ENCODE measurements around the gene NUCB1.
"Not testable (repeated sequence)": the region's sequence is repeated elsewhere in the genome, so short reads cannot be mapped to it uniquely, and the experiment has no call there.

The NUCB1 gene

GRCh38 chr19:48922548-48923490 is 22.7 kb downstream of the NUCB1 start:
- Histone ChIP-seq H3K36me3 (ENCODE audit: insufficient read depth, low read length) (peaks cover 8% of the 10 kb centered on the region; the same call in 1 of the 2 replicates), H3K27ac (no peak overlapping the region), H3K9ac (ENCODE audit: insufficient read length) (no peak overlapping the region), H3K9me3 (ENCODE audit: low read depth, low read length) (no peaks in the 10 kb centered on the region), H3K4me3 (no peak overlapping the region)
- no peak for DNase-seq (ENCODE audit: low read depth, low spot score)
- TF ChIP-seq FOXP2 (optimal IDR thresholded peaks at IDR 0.05; ENCODE audit: control extremely low read depth, extremely low read length, insufficient read depth) (no peak), POLR2AphosphoS5 (IDR thresholded peaks at IDR 0.05; ENCODE audit: borderline replicate concordance, low read depth, low read length) (no peak), EZH2 (IDR thresholded peaks at IDR 0.05) (no peak)

GRCh38 chr19:48925240-48925843 is 25.2 kb downstream of the NUCB1 start:
- Histone ChIP-seq H3K4me3 (no peak overlapping the region), H3K9ac (ENCODE audit: insufficient read length) (no peak overlapping the region), H3K27ac (no peak overlapping the region), H3K36me3 (ENCODE audit: insufficient read depth, low read length) (no peaks in the 10 kb centered on the region), H3K9me3 (ENCODE audit: low read depth, low read length) (no peaks in the 10 kb centered on the region)
- DNase-seq (ENCODE audit: low read depth, low spot score): no peak
- TF ChIP-seq FOXP2 (optimal IDR thresholded peaks at IDR 0.05; ENCODE audit: control extremely low read depth, extremely low read length, insufficient read depth) (no peak), EZH2 (IDR thresholded peaks at IDR 0.05) (no peak), POLR2AphosphoS5 (IDR thresholded peaks at IDR 0.05; ENCODE audit: borderline replicate concordance, low read depth, low read length) (no peak)

DNA sequence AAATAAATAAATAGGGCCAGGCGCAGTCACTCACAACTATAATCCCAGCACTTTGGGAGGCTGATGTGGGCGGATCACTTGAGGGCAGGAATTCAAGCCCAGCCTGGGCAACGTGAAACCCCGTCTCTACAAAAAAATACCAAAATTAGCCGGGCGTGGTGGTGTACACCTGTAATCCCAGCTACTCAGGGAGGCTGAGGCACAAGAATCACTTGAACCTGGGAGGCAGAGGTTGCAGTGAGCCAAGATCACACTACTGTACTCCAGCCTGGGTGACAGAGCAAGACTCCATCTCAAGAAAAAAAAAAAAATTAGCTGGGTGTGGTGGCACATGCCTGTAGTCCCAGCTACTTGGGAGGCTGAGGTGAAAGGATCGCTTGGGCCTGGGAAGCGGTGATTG is 25.8 kb downstream of the NUCB1 start:
- not testable (repeated sequence) for H3K9ac ChIP-seq (ENCODE audit: insufficient read length); H3K4me3 ChIP-seq; DNase-seq (ENCODE audit: low read depth, low spot score); H3K36me3 ChIP-seq (ENCODE audit: insufficient read depth, low read length); H3K9me3 ChIP-seq (ENCODE audit: low read depth, low read length); H3K27ac ChIP-seq

- Histone ChIP-seq H3K9ac (ENCODE audit: insufficient read length) (no peak overlapping the region), H3K27ac (no peak overlapping the region), H3K9me3 (ENCODE audit: low read depth, low read length) (no peaks in the 10 kb centered on the region), H3K36me3 (ENCODE audit: insufficient read depth, low read length) (no peaks in the 10 kb centered on the region), H3K4me3 (no peak overlapping the region)
- TF ChIP-seq EZH2 (IDR thresholded peaks at IDR 0.05) (no peak), POLR2AphosphoS5 (IDR thresholded peaks at IDR 0.05; ENCODE audit: borderline replicate concordance, low read depth, low read length) (no peak), FOXP2 (optimal IDR thresholded peaks at IDR 0.05; ENCODE audit: control extremely low read depth, extremely low read length, insufficient read depth) (no peak)
- no peak for DNase-seq (ENCODE audit: low read depth, low spot score)
Measured at GRCh38 chr19:48926909-48927308, 26.8 kb downstream of the NUCB1 start.

- H3K27ac ChIP-seq; DNase-seq (ENCODE audit: low read depth, low spot score); H3K9me3 ChIP-seq (ENCODE audit: low read depth, low read length); H3K9ac ChIP-seq (ENCODE audit: insufficient read length); H3K36me3 ChIP-seq (ENCODE audit: insufficient read depth, low read length); H3K4me3 ChIP-seq: not testable (repeated sequence)
Measured at GRCh38 chr19:48927692-48928091, 27.6 kb downstream of the NUCB1 start.

GRCh38 chr19:48928164-48929025 is 28.3 kb downstream of the NUCB1 start:
- H3K36me3 ChIP-seq (ENCODE audit: insufficient read depth, low read length): no peaks in the 10 kb centered on the region
- H3K4me3 ChIP-seq: no peak overlapping the region
- H3K9me3 ChIP-seq (ENCODE audit: low read depth, low read length): no peaks in the 10 kb centered on the region
- no peak for DNase-seq (ENCODE audit: low read depth, low spot score)
- no peak overlapping the region for H3K9ac ChIP-seq (ENCODE audit: insufficient read length)
- no peak overlapping the region for H3K27ac ChIP-seq
- TF ChIP-seq EZH2 (IDR thresholded peaks at IDR 0.05) (no peak), POLR2AphosphoS5 (IDR thresholded peaks at IDR 0.05; ENCODE audit: borderline replicate concordance, low read depth, low read length) (no peak), FOXP2 (optimal IDR thresholded peaks at IDR 0.05; ENCODE audit: control extremely low read depth, extremely low read length, insufficient read depth) (no peak)

GRCh38 chr19:48933382-48933932 is 33.3 kb downstream of the NUCB1 start, which contains the start of gene DHDH:
TSS of gene DHDH (plus strand) at chr19:48933699. CDS start at chr19:48933722, 23 bp downstream.
- TF ChIP-seq POLR2AphosphoS5 (IDR thresholded peaks at IDR 0.05; ENCODE audit: borderline replicate concordance, low read depth, low read length): peak; percentile 13; the same call in 1 of the 2 replicates
- TF ChIP-seq FOXP2 (optimal IDR thresholded peaks at IDR 0.05; ENCODE audit: control extremely low read depth, extremely low read length, insufficient read depth): no peak
- TF ChIP-seq EZH2 (IDR thresholded peaks at IDR 0.05): no peak
- Histone ChIP-seq H3K9me3 (ENCODE audit: low read depth, low read length) (no peaks in the 10 kb centered on the region), H3K4me3 (peak within 1 kb of the TSS; percentile 82), H3K36me3 (ENCODE audit: insufficient read depth, low read length) (no peaks in the 10 kb centered on the region), H3K27ac (no peak within 1 kb of the TSS), H3K9ac (ENCODE audit: insufficient read length) (no peak within 1 kb of the TSS)
- DNase-seq (ENCODE audit: low read depth, low spot score): no peak

- H3K9ac ChIP-seq (ENCODE audit: insufficient read length): no peak overlapping the region
- no peaks in the 10 kb centered on the region for H3K36me3 ChIP-seq (ENCODE audit: insufficient read depth, low read length)
- no peaks in the 10 kb centered on the region for H3K9me3 ChIP-seq (ENCODE audit: low read depth, low read length)
- H3K27ac ChIP-seq: no peak overlapping the region
- TF ChIP-seq POLR2AphosphoS5 (IDR thresholded peaks at IDR 0.05; ENCODE audit: borderline replicate concordance, low read depth, low read length) (no peak), FOXP2 (optimal IDR thresholded peaks at IDR 0.05; ENCODE audit: control extremely low read depth, extremely low read length, insufficient read depth) (no peak), EZH2 (IDR thresholded peaks at IDR 0.05) (no peak)
- no peak overlapping the region for H3K4me3 ChIP-seq
- DNase-seq (ENCODE audit: low read depth, low spot score): no peak
Measured at GRCh38 chr19:48934837-48935236, 34.7 kb downstream of the NUCB1 start.
